B cell (primary cell): ENCODE data around the gene HLA-DMA. TPM values are rescaled to one million over a fixed set of nuclear protein-coding genes. Genes with fewer than 3 reads are reported as not detected.

Experiments
- ATAC-seq: fragments of 200-7000 bp; cut with Tn5 transposase; one replicate; pipeline ENCODE4 v1.10.0; 2021; ENCODE audit warnings: low read depth, mild to moderate bottlenecking, moderate number of reproducible peaks, moderate library complexity
- CTCF ChIA-PET: fragments of 350-600 bp; sonication (Branson Sonifier 250); formaldehyde crosslinking; loops from one replicate; lab custom pipeline; 2021; ENCODE audit warnings: antibody characterized with exemption, inconsistent platforms; lab: Charles Lee
- POLR2A ChIA-PET: fragments of 350-600 bp; sonication (Branson Sonifier 250); formaldehyde crosslinking; loops from one replicate; lab custom pipeline; 2021; ENCODE audit warnings: antibody characterized with exemption; lab: Charles Lee
- DNase-seq: peaks from one replicate; pipeline ENCODE4 v3.0.0; 2013
- H2AFZ ChIP-seq: 2 replicates; pipeline ENCODE4 v1.6.1; 2012; ENCODE audit warnings: mild to moderate bottlenecking, low read depth, low read length; ENCODE audit not compliant: insufficient read depth, poor library complexity, severe bottlenecking
- H3K27ac ChIP-seq, 2 donors: 1 replicate in 1 of 2; 2 replicates in 1 of 2; pipeline ENCODE4 v1.5.1; 2012 to 2013; ENCODE audit warnings: low read length in 2 of 2, mild to moderate bottlenecking in 2 of 2, moderate library complexity in 1 of 2
- H3K27me3 ChIP-seq, 4 experiments: fragments of 200-600 bp in 1 of 4; sonication (generic) in 1 of 4; replicated peaks in 1 of 4; 1 replicate in 2 of 4; 2 replicates in 2 of 4; pipeline versions ENCODE4 v1.6.1 to v1.7.0; 2013 to 2016; ENCODE audit warnings: low read length in 3 of 4, mild to moderate bottlenecking in 2 of 4, mixed read lengths in 1 of 4, moderate library complexity in 1 of 4; ENCODE audit not compliant: insufficient read depth in 4 of 4, control insufficient read depth in 3 of 4; ENCODE audit errors: control extremely low read depth in 1 of 4
- H3K36me3 ChIP-seq, 2 experiments: replicated peaks in 1 of 2; 1 replicate in 1 of 2; 2 replicates in 1 of 2; pipeline versions ENCODE4 v1.6.1 to v1.7.1; 2013; ENCODE audit warnings: low read length in 1 of 2; ENCODE audit not compliant: insufficient read depth in 2 of 2, control insufficient read depth in 1 of 2; ENCODE audit errors: control extremely low read depth in 1 of 2, extremely low read depth in 1 of 2
- H3K4me1 ChIP-seq, 2 donors: fragments of 200-600 bp in 1 of 2; sonication (generic) in 1 of 2; 1 replicate in 1 of 2; 2 replicates in 1 of 2; pipeline versions ENCODE4 v1.5.1 to v1.6.1; 2013 to 2017; ENCODE audit warnings: low read length in 2 of 2; ENCODE audit not compliant: control insufficient read depth in 2 of 2, insufficient read depth in 2 of 2
- H3K4me2 ChIP-seq: replicated peaks from 2 replicates; pipeline ENCODE3; 2012; ENCODE audit warnings: mild to moderate bottlenecking, low read depth, low read length; ENCODE audit not compliant: poor library complexity, severe bottlenecking
- H3K4me3 ChIP-seq, 5 experiments: fragments of 200-600 bp in 1 of 5; sonication (generic) in 1 of 5; 1 replicate in 3 of 5; 2 replicates in 2 of 5; pipeline versions ENCODE4 v1.5.1 to v1.7.0; 2011 to 2016; ENCODE audit warnings: low read length in 4 of 5, mild to moderate bottlenecking in 4 of 5, low read depth in 2 of 5, control low read depth in 1 of 5, moderate library complexity in 1 of 5; ENCODE audit not compliant: insufficient read depth in 1 of 5; ENCODE audit errors: control extremely low read depth in 1 of 5, extremely low read depth in 1 of 5
- H3K79me2 ChIP-seq: fragments of 200-600 bp; sonication (generic); one replicate; pipeline ENCODE4 v1.6.0; 2016; ENCODE audit warnings: low read length; ENCODE audit not compliant: control insufficient read depth, insufficient read depth
- H3K9ac ChIP-seq: fragments of 200-600 bp; sonication (generic); 2 replicates; pipeline ENCODE4 v1.6.1; 2017; ENCODE audit warnings: mild to moderate bottlenecking, low read length, moderate library complexity
- H3K9me3 ChIP-seq, 3 donors: one replicate each; pipeline versions ENCODE4 v1.6.1 to v1.7.1; 2013; ENCODE audit warnings: low read length in 2 of 3; ENCODE audit not compliant: control insufficient read depth in 2 of 3, insufficient read depth in 1 of 3; ENCODE audit errors: control extremely low read depth in 1 of 3
- H4K20me1 ChIP-seq: 2 replicates; pipeline ENCODE4 v1.6.0; 2012; ENCODE audit warnings: mild to moderate bottlenecking, low read length; ENCODE audit not compliant: insufficient read depth, control insufficient read depth, poor library complexity, severe bottlenecking
- H3K27ac Mint-ChIP-seq: one replicate; pipeline ENCODE4 v1.8.0; 2021; ENCODE audit warnings: mixed read lengths
- H3K27me3 Mint-ChIP-seq: one replicate; pipeline ENCODE4 v1.8.0; 2021; ENCODE audit warnings: mixed read lengths
- H3K4me1 Mint-ChIP-seq: one replicate; pipeline ENCODE4 v1.8.0; 2021; ENCODE audit warnings: mixed read lengths
- H3K4me3 Mint-ChIP-seq: one replicate; pipeline ENCODE4 v1.8.0; 2021; ENCODE audit warnings: mixed read lengths
- H3K9me3 Mint-ChIP-seq: one replicate; pipeline ENCODE4 v1.8.0; 2022; ENCODE audit warnings: mixed read lengths; ENCODE audit not compliant: insufficient read depth
- EZH2 ChIP-seq: IDR thresholded peaks from 2 replicates; pipeline ENCODE4 v1.6.1; 2012; ENCODE audit warnings: borderline replicate concordance, low read depth, mild to moderate bottlenecking, moderate library complexity, low read length; ENCODE audit not compliant: insufficient read depth, poor library complexity, severe bottlenecking
- WGBS: methylation state at CpG from one replicate; pipeline ENCODE4 v1.1.5; 2013; ENCODE audit warnings: missing lambda C conversion rate; ENCODE audit not compliant: insufficient coverage; 5-methylcytosine and 5-hydroxymethylcytosine counted together
- intact Hi-C: fragments of 100-400 bp; cut with micrococcal nuclease; formaldehyde crosslinking; loops from one replicate; pipeline ENCODE4 v1.10.0; 2022
- polyA plus RNA-seq: library from polyadenylated mRNA; depleted of rRNA; stranded (reverse); fragments of >200 nt; gene quantifications from 2 replicates; pipeline ENCODE4 v1.2.3, GENCODE V29; 2012
- total RNA-seq, 2 donors: library from RNA; stranded (reverse); fragments of 120-200 nt in 1 of 2; gene quantifications; 1 replicate in 1 of 2; 2 replicates in 1 of 2; pipeline versions ENCODE4 v1.2.3 to v1.2.4, GENCODE V29; 2013 to 2022
- TF ChIP-seq, protein P1 (sequence below): fragments of 200-600 bp; IDR thresholded peaks from one replicate; pipeline ENCODE4 v1.8.0; 2022; ENCODE audit warnings: antibody characterized with exemption, mild to moderate bottlenecking

The HLA-DMA gene
- total and polyA plus RNA-seq, 2 donors (not counting 1 experiment from before 2014, with no cell fraction given) = 558 to 925 TPM

DNA sequence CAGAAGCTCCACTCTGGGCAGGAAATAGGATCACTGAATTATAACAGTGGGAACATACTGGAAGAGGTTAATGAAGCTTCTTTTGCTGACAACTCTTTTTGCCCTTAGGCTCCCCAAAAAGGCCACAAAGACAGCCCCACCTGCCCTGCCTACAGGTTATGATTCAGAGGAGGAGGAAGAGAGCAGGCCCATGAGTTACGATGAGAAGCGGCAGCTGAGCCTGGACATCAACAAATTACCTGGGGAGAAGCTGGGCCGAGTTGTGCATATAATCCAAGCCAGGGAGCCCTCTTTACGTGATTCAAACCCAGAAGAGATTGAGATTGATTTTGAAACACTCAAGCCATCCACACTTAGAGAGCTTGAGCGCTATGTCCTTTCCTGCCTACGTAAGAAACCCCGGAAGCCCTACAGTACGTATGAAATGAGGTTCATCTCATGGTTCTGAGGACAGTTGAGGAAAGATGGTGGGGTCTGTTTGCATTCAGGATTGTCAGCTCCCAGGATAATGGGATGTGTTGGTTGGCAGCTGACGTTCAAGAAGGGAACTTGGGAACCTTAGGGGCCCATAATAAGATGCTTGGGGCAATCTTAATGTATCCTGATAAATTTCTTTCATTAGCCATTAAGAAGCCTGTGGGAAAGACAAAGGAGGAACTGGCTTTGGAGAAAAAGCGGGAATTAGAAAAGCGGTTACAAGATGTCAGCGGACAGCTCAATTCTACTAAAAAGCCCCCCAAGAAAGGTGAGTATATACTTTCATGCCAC lies 27.0 kb upstream of the HLA-DMA start:
- H3K79me2 ChIP-seq = peaks cover 56% of the 10 kb centered on the region
- POLR2A ChIA-PET = interaction anchor here (0.6 to 6.4 kb wide), 3 partner anchors 7 to 27 kb away, joined by 6 to 92 read pairs (median 6); partner anchors contain the start of gene HLA-DMA
- H3K4me3 Mint-ChIP-seq = no peak overlapping the region

More for the DNA sequence above, 27.0 kb upstream of the HLA-DMA start:
- ATAC-seq (no peak), DNase-seq (no peak)
- Histone ChIP-seq H3K4me1 (peaks cover 37 to 44% of the 10 kb centered on the region in 2 donors), H3K27me3 (no peaks in the 10 kb centered on the region), H3K4me2 (no peak overlapping the region), H4K20me1 (peaks cover 61% of the 10 kb centered on the region), H3K9ac (no peak overlapping the region), H3K27ac (peak overlapping the region in 1 of 2 donors; percentile 38), H2AFZ (no peak overlapping the region), H3K9me3 (no peaks in the 10 kb centered on the region), H3K4me3 (no peak overlapping the region), H3K36me3 (peaks cover 2 to 86% of the 10 kb centered on the region in 2 experiments)
- H3K9me3 Mint-ChIP-seq = no peaks in the 10 kb centered on the region
- TF ChIP-seq EZH2 = no peak
- TF ChIP-seq, protein P1, sequence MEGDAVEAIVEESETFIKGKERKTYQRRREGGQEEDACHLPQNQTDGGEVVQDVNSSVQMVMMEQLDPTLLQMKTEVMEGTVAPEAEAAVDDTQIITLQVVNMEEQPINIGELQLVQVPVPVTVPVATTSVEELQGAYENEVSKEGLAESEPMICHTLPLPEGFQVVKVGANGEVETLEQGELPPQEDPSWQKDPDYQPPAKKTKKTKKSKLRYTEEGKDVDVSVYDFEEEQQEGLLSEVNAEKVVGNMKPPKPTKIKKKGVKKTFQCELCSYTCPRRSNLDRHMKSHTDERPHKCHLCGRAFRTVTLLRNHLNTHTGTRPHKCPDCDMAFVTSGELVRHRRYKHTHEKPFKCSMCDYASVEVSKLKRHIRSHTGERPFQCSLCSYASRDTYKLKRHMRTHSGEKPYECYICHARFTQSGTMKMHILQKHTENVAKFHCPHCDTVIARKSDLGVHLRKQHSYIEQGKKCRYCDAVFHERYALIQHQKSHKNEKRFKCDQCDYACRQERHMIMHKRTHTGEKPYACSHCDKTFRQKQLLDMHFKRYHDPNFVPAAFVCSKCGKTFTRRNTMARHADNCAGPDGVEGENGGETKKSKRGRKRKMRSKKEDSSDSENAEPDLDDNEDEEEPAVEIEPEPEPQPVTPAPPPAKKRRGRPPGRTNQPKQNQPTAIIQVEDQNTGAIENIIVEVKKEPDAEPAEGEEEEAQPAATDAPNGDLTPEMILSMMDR = no peak
- CTCF ChIA-PET = interaction anchor here (0.7 to 28.4 kb wide), 12 partner anchors 8 to 142 kb away, joined by 3 to 822 read pairs (median 8); partner anchors contain the start of genes HLA-DMA, HLA-DMB and TAP2
- 98% methylated on average over 7 of the region's 12 CpGs for WGBS
- intact Hi-C loops = loop anchor here (10.0 kb wide), 1 partner anchor 565 kb away; no protein-coding TSS in a partner anchor
- no peak overlapping the region for H3K27ac Mint-ChIP-seq
- H3K4me1 Mint-ChIP-seq = peaks cover 68% of the 10 kb centered on the region
- H3K27me3 Mint-ChIP-seq = no peaks in the 10 kb centered on the region
